GM19193 (cell line): ENCODE data around the gene NRIP1.

ENCODE experiments used
- POLR2A ChIP-seq: IDR thresholded peaks from 4 replicates; pipeline ENCODE4 v1.6.1; 2011; ENCODE audit not compliant: insufficient read depth, insufficient read length; ENCODE audit errors: extremely low read depth

Gene NRIP1, protein sequence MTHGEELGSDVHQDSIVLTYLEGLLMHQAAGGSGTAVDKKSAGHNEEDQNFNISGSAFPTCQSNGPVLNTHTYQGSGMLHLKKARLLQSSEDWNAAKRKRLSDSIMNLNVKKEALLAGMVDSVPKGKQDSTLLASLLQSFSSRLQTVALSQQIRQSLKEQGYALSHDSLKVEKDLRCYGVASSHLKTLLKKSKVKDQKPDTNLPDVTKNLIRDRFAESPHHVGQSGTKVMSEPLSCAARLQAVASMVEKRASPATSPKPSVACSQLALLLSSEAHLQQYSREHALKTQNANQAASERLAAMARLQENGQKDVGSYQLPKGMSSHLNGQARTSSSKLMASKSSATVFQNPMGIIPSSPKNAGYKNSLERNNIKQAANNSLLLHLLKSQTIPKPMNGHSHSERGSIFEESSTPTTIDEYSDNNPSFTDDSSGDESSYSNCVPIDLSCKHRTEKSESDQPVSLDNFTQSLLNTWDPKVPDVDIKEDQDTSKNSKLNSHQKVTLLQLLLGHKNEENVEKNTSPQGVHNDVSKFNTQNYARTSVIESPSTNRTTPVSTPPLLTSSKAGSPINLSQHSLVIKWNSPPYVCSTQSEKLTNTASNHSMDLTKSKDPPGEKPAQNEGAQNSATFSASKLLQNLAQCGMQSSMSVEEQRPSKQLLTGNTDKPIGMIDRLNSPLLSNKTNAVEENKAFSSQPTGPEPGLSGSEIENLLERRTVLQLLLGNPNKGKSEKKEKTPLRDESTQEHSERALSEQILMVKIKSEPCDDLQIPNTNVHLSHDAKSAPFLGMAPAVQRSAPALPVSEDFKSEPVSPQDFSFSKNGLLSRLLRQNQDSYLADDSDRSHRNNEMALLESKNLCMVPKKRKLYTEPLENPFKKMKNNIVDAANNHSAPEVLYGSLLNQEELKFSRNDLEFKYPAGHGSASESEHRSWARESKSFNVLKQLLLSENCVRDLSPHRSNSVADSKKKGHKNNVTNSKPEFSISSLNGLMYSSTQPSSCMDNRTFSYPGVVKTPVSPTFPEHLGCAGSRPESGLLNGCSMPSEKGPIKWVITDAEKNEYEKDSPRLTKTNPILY (N-terminal part only)

DNA sequence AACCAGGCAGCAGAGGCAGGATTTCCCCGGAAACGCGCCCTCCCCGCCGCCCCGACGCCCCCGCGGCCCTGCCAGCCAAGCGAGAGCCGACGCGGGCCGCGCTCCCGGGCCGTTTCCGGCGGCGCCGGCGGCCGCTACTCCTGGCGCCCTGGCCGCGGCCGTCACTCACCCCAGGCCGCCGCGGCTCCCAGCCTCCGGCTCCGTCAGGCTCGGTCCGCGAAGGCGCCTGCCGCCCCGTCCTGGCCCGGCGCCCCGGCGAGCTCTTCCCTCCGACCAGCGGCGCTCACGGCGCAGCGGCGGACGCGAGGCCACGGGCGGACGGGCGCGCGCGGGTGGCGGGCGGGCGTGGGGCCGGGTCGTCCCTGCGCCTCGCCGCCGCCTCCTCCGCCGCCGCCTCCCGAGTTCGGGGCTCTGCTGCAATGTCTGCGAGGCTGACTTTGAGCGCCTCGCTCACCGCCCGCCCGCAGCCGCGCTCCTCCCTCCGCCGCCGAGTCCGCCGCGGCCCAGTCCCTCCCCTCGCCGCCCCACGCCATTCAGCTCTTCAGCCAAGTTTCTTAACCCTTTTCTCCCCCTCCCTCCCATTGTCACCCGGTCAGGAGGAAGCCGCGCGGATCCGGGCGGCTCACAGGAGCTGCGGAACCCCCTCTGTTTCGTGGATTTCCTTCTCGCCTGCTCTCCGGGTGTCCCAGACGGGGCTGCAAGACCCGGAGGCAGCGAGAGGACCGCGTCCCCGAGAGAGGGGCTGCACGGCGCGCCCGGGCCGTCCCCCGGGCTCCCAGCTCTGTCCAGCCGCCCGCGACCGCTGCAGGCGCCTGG, at the start of gene NRIP1:
Gene NRIP1, minus strand, starts transcription at position 425 of the 816 bp plus-strand sequence. CDS start 96,808 bp downstream, outside the sequence.
- no peak for TF ChIP-seq POLR2A

DNA sequence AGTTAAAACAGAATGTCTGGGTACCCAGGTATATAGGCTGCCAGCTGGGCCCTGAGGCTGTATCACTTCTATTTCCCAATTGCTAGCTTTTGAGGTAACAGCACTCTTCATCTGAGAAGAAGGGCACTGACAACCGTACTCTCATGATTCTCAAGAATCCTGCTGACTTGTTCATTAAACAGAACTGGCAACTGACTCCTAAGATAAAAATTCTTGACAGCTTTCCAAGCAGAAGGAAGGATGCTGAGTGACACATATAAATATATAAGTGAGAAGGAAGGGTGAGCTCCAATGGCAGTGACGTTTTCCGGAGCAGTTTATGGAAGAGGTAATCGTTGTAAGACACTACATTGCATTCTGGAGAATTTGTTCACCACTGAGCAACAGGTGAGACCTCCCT, 48.1 kb upstream of the NRIP1 start:
- no peak for TF ChIP-seq POLR2A

DNA sequence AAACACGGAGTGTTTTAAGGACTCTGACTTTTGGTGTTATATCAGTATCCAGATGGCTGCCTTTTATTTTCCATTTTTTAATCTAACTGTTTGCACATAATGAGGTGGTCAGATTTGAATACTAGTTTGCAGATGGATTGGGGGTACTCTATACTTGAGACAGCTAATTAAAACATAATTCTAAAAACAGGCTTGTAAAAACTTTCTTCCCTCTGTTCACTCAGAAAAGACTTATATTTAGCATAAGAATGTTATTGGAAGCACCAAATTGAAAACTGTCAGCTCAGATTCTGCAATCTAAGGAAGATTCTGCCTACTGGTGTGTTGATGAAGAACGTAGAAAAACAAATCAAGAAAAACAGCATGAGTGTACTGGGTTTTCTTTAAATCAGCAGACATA, 44.0 kb upstream of the NRIP1 start:
- TF ChIP-seq POLR2A, result no peak

DNA sequence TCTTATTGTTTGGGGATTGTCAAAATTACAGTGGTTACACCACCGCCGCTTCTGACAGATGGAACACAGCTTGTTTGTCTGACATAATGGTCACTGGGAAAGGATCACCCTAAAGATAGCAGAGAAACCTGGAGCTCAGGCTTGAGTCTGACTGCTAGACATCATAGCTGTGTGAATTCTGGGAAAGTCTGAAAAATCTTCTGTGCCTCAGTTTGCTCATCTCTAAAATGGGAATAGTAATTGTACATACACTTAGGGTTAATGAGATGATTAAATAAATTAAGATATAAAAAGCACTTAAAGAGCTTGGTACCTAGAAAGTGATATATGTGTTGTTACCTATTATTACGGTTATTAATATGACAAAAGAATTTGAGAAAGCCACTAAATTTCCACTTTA, 39.7 kb upstream of the NRIP1 start:
- no peak for TF ChIP-seq POLR2A

DNA sequence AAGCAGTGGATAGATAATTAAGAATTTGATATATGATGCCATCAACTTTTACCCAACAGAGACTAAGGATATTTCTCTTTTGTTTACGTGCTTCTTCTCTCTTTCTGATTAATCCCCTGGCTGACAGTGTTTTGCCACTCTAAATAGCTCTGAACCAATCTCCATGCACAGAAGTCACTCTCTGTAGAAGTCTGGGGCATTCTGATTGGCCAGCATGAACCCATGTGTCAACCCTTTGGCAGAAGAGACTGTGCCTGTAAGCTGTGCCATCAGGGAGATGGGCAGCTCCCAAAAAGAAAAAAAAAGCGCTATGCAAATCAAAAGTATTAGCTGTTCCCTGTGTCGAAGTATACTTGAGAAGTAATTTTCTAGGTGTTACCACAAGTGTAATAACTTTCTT, 34.1 kb upstream of the NRIP1 start:
- no peak for TF ChIP-seq POLR2A

DNA sequence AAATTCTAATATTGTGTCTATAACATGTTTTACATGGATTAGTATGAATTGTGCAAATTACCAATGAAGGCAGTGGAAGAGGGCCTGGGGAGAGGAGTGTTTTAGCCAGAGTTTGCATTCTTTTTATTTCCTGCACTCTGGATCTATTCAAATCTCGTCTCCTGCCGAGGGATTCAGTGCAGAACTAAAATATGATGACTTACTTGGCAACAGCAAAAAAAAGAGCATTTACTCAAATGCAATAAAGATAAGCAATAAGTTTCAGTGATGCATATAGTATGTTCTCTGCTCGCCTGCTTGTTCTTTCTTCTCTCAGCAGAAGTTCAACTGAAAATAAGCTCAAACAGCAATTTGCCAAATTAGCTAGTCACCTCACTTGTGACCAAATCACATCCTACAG, 33.4 kb upstream of the NRIP1 start:
- no peak for TF ChIP-seq POLR2A

DNA sequence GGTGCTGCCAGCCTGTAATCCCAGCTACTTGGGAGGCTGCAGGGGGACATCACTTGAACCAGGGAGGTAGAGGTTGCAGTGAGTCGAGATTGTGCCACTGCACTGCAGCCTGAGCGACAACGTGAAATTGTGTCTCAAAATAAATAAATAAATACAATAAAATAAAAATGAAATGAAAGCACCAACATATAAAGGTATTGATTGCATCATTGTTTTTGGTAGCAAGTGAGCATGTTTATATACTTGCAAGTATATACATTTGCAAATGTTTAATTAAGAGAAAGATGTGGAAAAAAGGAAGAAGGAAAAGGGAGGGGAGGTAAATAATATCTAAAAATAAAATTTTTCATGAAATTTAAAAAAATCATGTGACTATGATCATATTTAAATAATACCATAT, 32.8 kb upstream of the NRIP1 start:
- TF ChIP-seq POLR2A, result no peak

DNA sequence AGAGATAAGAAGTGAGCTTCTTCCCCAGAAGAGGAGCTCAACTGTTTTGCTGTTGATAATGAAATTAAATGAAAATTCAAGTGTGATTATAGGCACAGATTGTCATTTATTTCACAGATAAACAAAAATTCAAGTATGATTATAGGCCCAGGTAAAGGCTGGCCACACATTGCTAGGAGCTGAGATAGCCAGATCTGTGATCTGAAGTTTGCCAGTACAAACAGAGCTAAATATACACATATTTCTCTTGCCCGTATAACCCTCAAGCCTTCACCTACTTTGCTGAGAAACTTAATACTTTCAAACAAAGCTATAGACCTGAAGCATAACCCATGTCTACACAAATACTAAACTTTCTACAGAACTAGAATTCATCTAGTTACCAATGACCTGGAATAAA, 31.3 kb upstream of the NRIP1 start:
- no peak for TF ChIP-seq POLR2A

DNA sequence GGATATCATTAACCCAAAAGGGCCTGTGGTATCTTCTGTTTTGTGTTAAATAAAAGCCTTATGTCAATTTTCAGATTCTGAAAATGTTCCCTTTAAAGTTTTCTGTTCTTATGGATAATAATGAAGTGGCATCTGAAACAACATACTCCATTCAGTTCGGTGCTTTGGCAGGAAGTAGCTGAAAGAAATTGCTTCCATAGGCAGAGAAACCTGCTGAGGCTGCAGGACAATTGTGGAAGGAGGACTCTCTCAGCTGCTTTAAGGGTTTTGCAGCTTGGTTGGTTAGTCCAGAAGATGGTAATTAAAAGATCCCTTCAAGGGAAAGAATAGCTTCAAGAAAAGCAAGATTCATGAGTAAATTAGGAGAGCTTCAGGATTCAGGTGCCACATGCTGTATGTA, 30.5 kb upstream of the NRIP1 start:
- TF ChIP-seq POLR2A, result no peak

DNA sequence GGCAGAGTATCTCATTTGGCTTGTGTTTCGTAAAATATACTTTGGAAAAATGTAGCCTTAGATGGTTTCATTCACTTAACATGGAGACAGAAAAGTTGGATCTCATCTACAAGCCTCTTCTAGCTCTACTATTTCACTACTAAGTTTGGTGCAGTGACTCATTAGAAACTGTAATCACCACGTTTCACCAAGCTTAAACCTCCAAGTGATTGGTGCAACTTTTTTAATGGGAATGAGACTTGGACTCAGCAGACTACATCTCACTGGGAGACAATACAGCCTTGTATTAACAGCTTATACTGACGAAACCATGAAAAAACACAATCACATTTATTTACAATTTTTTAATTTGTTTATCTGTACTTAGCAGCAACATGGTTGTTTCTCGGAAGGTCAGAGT, 29.9 kb upstream of the NRIP1 start:
- TF ChIP-seq POLR2A, result no peak

DNA sequence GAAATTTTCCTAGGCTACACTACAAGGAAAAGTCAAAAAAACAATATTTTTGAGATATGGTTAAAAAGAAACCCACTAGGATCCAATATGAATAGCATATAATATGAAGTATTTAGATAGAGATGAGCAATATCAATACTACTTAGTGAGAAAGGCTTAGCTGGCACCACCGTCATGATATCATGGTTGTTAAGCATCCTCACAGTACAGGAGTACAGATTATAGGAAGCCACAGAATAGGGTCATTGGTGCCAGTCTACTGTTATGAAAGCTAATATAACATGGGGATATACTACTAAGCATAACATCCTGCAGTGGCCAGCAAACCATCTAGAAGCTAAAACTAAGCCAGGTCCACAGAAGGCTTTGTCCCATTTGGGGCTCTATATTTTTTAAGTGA, 28.4 kb upstream of the NRIP1 start:
- no peak for TF ChIP-seq POLR2A

DNA sequence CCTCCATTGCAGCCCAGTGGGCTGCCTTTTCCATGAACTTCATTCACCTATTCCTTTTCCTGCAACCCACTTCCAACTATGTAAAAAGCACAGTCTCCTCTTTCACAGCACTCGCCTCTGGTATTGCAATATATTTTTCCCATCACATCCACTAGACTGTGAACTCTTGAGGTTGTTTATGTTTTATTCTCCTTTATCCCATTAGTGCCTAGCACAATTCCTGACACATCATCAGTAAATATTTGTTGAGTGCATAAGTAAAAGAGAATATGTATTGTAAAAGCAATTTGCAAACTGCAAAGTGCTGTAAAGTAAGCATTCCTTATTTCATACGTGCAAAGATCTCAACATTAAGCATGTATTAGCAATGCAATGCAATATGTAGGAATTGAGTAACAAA, 27.9 kb upstream of the NRIP1 start:
- no peak for TF ChIP-seq POLR2A

DNA sequence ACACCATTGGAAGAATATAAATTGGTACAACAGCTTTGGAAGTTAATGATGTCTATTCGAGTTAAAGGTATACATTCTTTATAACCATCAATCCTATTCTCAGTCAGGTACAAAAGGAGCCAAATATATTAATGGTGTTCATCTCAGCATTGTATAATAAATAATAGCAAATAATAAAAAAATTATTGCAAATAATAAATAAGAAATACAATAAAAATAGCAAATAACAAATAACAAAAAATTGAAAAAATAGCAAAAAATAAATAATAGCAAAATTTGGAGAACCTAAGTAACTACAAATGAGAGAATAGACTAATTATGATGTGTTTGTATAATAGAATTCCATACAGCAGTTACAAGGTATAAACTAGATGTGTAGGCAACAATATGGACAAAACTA, 25.6 kb upstream of the NRIP1 start:
- no peak for TF ChIP-seq POLR2A

DNA sequence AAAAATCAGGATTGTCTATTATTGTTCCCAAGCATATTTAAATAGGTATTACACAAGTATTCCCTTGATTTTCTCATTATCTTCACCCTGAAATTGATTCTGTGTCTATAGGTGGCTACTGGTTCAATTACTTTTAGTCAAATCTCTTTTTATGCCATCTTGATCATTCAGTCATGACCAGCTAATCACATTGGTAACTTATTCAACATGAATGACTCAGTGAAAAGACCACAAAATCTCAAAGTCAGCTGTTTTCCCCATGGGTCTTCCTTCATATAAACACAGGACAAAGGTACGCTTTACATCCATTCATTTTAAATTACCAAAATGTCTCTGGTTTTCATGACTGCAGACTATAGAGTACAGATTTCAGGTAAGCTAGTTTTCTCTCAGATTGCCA, 23.7 kb upstream of the NRIP1 start:
- TF ChIP-seq POLR2A, result no peak

DNA sequence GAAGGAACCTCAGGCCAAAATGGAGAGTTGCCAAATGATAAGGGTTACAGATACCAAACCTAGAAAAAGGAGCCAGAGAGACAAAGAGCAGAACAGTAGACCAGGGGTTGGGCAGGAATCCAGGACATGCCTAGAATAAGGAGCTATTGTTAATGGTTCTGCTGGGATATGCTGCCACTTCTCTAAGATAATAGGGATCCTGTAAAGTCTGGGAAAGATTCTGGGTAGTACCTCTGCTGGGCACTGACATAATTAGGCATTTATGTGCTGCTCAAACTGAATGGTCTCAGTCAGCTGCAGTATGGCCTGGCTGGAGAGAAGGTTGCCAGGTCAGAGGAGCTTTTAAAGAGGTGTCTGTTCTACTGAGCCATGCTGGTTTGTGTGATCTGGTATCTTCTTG, 19.9 kb upstream of the NRIP1 start:
- TF ChIP-seq POLR2A, result no peak
